HG03469 (cell line): ENCODE measurements around the gene ZBED4.

Experiments used
- ATAC-seq: cut with Tn5 transposase; IDR thresholded peaks from one replicate; pipeline ENCODE4 v1.9.1; 2021; ENCODE audit warnings: mild to moderate bottlenecking, moderate library complexity, moderate number of reproducible peaks; ENCODE audit not compliant: unreplicated experiment

ZBED4 gene

DNA sequence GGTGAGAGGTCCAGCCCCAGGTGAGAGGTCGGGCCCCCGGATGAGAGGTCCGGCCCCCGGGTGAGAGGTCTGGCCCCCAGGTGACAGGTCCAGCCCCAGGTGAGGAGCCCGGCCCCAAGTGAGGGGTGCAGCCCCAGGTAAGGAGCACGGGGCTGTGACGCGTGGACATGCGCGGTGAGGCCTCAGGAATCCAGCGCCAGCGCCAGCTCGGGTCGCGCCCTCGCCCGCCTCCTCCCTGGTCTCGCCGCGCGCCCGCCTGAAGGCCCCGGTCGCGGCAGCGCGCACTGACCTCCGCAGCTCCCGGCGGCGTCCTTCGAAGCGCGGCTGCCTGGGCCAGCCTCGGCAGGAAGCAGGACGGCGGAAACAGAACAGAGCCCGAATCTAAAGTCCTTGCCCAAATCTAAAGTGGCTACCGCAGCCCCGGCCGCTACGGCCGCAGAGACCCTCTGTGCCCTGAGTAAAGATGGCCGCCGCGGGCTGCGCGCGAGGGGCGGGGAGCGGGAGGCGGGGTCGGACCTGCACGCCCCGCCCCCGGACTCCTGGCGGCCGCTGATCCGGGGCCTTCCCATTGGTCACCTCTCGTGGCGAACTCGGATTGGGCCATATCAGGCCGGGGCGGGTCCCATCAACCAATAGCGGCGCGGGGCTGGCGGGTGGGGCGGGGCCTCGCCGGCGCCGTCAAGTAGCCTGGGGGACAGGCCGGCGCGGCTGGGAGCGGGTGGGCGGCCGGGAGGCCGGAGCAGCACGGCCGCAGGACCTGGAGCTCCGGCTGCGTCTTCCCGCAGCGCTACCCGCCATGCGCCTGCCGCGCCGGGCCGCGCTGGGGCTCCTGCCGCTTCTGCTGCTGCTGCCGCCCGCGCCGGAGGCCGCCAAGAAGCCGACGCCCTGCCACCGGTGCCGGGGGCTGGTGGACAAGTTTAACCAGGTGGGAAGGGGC, 64.6 kb downstream of the ZBED4 start, which contains the start of the genes ALG12 and CRELD2:
Gene ALG12, minus strand, starts transcription at position 465 of the 937 bp plus-strand sequence. CDS start 4,673 bp downstream, outside the sequence.
Gene CRELD2, plus strand, starts transcription at position 661 of the 937 bp plus-strand sequence. Its CDS starts 136 bp downstream, at position 797.
- ATAC-seq: peak; percentile 70

DNA sequence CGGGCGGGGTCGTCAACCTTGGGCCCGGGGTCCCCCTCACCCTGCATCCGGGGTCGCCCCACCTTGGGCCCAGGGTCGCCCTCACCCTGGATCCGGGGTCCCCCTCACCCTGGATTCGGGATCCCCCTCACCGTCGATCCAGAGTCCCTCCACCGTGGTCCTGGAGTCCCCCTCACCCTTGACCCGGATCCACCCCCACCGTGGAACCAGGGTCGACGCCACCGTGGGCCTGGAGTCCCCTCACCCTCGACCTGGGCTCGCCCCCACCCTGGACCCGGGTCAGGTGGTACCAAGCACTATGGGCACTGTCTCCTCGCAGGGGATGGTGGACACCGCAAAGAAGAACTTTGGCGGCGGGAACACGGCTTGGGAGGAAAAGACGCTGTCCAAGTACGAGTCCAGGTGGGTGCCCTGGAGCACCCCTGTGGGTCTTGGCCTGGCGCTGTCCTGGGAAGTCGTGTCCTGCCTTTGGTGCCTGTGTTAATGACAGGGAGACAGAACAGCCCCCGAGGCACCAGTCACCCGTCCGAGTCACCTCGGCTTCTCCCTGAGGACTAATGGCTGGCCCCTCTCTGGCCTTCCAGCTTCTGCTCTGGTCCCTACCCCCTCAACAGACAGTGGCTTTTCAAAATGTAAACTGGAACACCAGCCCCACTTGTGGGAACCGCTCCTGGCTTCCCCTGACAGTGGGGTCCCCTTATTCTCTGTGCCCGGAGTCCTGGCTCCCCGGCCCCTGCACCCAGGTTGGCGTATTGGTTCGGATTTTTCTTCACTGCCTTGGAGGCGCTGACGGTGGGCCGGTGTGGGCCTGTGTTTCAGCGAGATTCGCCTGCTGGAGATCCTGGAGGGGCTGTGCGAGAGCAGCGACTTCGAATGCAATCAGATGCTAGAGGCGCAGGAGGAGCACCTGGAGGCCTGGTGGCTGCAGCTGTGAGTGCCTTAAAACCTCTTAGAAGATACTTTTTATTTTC, 65.6 kb downstream of the ZBED4 start:
- no peak for ATAC-seq

DNA sequence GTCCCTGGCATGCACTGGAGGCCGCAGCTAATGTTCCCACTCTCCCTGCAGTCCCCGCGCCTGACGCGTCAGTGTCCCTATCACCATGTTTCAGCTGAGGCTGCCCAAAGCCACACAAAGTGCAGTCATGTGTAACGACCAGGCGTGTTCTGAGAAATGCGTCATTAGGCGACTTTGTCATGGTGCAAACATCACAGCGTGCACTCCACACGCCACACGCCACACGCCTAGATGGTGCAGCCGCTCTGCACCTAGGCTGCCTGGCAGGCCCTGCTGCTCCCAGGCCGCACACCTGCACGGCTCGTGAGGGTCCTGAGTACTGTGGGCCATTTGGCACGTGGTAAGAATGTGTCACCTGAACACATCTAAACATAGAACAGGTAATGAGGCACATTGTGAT, 67.2 kb downstream of the ZBED4 start:
- ATAC-seq: no peak

DNA sequence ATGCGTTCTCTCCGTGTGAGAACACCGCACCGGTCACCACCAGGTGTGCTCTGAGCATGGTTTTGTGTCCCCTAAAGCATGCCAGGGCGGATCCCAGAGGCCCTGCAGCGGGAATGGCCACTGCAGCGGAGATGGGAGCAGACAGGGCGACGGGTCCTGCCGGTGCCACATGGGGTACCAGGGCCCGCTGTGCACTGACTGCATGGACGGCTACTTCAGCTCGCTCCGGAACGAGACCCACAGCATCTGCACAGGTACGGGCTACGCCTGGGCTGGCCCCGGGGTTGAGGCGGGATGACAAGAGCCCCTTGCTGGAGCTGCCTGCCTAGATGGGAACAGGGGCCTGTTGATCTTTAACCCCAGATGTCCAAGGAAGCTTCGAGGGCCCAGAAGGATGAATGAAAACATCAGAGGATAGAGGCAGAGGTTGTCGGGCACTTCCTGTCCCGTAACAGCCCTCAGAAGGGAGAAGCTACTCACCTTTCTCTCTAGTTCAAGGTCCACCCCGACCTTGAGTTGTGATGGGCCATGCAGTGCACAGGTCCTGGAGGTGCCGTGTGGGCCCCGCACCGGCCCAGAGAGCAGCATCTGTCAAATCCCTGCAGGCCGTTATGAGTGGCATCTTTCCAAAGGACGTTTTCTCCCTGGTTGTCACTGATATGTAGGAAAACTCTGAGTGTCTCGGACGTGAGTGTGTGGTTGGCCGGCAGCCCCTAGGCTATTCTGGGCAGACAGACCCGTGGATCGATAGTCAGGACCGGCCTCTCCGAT, 68.0 kb downstream of the ZBED4 start:
- no peak for ATAC-seq

DNA sequence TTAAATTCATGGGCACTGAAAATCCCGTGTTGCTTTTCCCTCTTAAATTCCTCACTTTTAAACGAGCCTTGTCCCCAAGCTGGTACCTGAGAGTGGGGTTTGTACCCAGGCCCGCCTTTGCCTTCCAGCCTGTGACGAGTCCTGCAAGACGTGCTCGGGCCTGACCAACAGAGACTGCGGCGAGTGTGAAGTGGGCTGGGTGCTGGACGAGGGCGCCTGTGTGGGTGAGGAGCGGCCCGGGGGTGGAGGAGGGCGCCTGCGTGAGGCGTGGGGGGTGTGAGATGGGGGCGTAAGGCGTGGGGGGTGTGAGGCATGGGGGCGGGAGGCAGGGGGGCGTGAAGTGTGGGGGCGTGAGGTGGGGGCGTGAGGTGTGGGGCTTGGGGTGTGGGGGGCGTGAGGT, 68.8 kb downstream of the ZBED4 start:
- no peak for ATAC-seq

DNA sequence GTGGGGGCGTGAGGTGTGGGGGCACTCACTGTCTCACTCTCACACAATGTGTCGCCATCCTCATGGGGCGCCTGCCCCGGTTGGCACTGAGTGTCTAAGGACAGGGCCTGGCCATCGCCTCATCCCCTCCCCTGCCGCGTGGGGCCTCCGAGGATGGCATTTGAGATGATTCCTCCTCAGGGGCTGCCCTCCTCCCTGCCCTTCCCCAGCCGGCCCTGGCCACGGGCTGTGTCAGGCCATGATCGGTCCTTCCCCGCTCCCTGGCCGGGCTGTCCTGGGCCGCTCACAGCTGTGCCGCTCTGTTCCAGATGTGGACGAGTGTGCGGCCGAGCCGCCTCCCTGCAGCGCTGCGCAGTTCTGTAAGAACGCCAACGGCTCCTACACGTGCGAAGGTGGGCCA, 69.3 kb downstream of the ZBED4 start:
- ATAC-seq: no peak

DNA sequence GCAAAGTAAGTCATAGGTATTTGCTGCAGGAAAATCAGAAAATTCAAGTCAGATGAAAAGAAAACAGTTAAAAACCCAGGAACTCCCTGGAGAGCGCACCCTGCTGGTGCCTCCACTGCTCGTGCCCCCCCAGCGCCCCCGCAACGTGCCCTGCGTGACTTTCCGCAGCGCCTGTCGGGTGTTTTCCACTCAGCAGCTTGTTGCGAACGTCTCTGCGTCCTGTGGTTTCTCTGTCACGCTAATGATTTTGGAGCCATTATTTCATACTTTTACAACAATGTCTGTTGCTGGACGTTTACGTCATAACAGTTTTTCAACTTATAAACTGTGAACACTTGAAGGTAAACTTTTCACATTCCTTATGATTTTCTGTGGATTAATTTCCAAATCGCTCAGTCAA, 69.8 kb downstream of the ZBED4 start:
- ATAC-seq: no peak

DNA sequence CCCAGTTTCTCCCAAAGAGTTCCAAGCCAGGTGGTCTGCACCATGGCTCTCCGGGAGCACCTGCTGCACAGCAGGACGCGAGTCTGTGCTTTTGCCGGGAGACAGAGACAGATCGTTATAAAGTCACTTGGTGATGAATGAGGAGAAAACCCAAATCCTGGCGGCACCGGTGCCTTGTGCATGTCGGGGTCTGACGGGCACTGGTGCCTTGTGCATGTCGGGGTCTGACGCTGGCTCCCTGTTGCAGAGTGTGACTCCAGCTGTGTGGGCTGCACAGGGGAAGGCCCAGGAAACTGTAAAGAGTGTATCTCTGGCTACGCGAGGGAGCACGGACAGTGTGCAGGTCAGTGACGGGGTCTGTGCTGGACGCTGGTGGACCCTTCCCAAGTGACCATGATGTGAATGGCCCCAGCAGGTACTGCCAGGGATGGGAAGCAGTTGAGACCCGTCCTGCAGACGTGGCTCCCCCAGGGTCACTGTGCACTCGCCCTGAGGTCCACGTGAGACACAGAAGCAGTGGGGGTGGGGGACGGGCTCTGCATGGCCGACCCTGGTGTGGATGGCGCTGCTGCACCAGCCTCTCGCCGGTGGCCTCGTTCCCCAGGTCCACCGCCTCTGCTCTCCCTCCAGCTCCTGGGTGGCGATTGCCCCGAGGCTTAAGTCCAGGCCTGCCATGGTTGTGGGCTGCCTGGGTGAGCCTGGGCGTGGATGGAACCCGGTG, 70.6 kb downstream of the ZBED4 start:
- ATAC-seq: no peak

DNA sequence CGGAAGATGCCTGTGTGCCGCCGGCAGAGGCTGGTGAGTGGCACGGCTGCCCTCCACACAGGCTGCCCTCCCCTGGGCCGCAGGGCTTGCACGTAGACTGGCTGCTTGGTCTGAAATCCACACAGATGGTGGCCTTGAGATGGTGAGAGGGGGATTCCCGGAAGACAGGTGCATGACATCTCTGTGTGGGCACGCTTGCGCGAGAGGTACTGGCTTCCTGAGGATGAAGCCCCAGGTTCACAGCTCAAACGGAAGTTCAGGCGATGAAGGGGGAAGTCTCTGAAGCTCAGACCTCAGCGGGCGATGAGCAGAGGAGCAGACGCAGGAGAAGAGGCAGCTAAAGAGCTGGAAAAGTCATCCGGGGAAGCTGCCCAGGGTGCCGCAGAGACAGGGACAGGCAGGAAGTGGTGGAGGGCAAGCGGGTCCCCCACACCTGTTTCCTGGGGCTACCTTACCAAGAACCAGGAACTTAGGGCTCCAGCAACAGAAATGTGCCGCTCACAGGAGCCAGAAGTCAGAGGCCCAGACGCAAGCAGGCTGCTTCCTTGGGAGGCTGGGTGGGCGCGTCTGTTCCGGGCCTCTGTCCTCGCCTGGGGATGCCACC, 72.0 kb downstream of the ZBED4 start:
- no peak for ATAC-seq

DNA sequence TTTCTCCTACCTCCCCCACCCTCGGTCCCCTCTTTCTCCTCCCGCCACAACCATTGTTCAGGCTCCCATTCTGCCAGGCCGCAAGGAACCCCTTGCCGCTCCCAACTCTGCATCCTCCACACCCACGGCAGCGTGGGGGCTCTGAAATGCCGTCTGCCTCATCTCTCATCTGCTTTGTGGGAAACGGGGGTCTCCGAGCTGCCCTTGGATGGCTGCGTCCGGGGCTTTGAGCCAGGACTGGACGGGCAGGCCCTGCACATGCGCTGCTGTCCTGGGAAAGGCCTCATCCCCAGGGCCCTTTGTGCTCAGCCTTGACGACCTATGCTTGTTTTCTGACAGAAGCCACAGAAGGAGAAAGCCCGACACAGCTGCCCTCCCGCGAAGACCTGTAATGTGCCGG, 73.3 kb downstream of the ZBED4 start:
- no peak for ATAC-seq

DNA sequence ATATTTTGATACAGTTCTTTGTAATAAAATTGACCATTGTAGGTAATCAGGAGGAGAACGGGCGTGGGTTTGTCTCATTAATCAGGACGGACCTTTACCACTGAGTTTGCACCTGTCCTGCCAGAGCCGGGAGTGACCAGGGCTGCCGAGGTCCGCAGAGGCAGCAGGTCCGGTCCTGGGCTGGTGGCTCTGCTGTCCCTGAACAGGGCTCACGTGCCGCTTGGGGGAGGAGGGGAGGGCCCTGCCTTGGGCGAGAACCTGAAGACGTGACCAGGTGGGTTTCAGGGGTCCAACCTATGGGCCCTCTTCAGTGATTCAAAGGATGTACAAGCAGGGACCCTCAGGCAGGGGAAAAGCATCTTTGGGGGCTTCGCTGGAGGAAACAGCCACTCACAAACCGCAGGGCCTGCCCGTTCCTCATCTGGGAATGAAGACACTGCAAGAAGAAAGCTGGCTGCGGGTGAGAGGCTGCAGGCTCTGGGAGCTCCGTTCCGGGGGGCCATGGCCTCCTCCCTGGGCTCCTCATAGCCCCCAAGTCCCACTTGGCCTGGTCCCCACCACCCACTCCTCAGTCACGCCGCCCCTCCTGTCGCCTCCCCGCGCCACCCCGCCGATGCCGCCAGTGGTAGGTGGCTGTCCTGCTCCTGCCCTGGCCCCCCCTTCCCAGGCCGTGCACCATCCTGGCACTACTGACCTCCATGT, 74.0 kb downstream of the ZBED4 start:
- no peak for ATAC-seq

GRCh38 chr22:49928185-49928495, 74.5 kb downstream of the ZBED4 start:
- no peak for ATAC-seq

GRCh38 chr22:49928555-49929210, 75.0 kb downstream of the ZBED4 start:
- no peak for ATAC-seq

- no peak for ATAC-seq
These were observed 75.8 kb downstream of the ZBED4 start for GRCh38 chr22:49929211-49929979.

DNA sequence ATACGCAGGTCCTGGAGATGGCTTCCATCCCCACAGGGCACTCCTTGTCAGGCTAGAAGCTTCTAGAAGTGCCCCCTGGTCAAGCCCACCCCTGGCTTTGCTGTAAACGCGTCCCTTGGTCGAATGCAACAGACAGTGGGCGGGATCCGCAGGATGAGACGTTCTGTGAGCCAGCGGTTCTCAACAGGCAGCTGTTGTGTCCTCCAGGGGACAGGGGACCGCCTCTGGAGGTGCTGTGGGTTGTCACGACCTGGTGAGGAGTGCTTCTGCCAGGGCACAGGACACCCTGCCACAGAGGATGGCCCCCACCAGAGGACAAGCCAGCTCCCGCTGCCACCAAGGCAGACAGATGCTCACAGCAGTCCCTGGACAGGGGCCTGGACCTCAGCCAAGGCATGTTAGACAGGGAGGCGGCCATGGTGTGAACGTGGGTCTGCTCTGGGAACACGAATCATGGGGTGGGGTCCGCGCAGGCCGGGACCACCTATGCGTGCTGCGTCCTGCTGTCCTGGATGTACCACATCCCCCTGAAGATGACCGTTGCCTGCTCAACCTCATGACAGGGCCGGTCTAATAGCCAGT, 76.4 kb downstream of the ZBED4 start:
- ATAC-seq: no peak

DNA sequence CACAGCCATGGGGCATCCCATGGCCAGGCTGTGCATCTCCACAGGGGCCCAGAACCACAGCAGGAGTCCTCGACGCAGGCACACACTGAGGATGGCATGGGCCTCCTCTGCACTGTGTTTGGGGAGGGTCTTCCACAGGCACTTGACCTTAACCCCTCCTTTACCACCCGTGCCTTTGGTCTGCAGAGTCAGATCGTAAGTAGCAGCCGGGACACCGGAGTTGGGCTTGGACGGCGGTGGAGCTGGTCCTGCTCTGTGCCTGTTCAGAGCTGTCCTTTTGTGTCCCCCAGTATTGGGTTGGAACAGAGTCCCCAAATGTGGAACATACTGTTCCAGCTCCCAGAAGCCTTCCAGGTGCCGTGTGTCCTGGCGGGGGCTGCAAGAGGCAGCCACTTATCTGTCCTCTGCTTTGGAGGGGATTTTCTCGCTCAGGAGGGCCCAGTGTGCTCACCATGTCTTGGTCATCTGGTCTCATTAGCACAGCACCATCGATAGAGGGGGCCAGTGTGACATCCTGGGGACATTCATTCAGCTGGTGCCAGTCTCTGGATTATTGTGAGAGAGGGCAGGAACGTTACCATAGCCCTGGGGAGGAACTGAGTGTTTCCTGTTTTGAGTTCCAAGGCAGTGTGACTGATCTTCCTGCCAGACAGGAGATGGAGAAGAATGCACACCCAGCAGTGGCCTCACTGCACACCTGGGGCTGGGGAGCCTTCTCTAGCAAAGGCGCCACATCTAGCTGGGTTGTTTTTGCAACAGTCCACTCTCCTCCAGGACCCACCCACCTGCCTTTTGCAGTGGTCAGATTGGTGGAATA, 77.2 kb downstream of the ZBED4 start:
- no peak for ATAC-seq
